GM13977 (cell line): ENCODE data around the gene SERTAD1.

Experiments
- DNase-seq: peaks from one replicate; pipeline ENCODE4 v3.0.0; 2012; ENCODE audit warnings: low spot score
- in situ Hi-C: fragments of 300-500 bp; cut with MboI; formaldehyde crosslinking; loops from one replicate; pipeline ENCODE4 v1.12.0; 2022; ENCODE audit warnings: low sequenced_read_pairs, low pct_unique_long_range_greater_than_20kb, mixed read lengths, inconsistent platforms; ENCODE audit not compliant: unreplicated experiment
- TF ChIP-seq, protein P1 (sequence below): IDR thresholded peaks from 2 replicates; pipeline ENCODE4 v1.5.1; 2012; ENCODE audit warnings: mild to moderate bottlenecking, control low read depth; ENCODE audit not compliant: insufficient read depth; ENCODE audit errors: extremely low read depth, missing control alignments

SERTAD1 gene

DNA sequence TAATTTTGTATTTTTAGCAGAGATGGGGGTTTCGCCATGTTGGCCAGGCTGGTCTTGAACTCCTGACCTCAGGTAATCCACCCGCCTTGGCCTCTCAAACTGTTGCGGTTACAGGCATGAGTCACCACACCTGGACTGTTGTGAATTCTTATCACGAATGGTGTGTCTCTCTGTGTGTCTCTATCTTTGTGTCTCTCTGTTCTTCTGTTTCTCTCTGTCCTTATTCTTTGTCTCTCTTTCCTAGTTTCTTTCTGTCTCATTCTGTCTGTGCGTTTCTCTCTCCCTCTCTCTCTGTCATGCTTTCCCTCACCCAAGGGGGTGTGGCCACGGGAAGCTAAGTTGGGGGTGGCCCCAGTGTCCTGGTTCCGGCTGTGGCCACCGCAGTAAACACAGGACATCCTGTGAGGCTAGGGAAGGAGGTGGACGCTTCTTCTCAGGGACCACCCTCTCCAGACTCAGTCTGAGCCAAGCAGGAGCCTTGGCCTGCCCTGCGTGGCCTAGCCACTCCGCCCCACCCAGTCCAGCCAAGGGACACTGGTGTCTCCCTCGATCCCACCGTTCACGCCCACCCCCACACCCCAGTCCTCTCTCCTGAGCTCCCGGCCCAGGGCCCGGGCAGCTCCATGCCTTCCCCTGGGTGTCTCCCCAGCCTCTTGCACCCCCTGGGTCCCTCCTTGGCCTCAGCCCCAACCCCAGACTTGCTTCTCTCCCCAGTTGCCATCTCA is 8.7 kb downstream of the SERTAD1 start:
- TF ChIP-seq, protein P1, sequence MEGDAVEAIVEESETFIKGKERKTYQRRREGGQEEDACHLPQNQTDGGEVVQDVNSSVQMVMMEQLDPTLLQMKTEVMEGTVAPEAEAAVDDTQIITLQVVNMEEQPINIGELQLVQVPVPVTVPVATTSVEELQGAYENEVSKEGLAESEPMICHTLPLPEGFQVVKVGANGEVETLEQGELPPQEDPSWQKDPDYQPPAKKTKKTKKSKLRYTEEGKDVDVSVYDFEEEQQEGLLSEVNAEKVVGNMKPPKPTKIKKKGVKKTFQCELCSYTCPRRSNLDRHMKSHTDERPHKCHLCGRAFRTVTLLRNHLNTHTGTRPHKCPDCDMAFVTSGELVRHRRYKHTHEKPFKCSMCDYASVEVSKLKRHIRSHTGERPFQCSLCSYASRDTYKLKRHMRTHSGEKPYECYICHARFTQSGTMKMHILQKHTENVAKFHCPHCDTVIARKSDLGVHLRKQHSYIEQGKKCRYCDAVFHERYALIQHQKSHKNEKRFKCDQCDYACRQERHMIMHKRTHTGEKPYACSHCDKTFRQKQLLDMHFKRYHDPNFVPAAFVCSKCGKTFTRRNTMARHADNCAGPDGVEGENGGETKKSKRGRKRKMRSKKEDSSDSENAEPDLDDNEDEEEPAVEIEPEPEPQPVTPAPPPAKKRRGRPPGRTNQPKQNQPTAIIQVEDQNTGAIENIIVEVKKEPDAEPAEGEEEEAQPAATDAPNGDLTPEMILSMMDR: no peak
- in situ Hi-C loops: no loop called here
- DNase-seq: peak; percentile 40

DNA sequence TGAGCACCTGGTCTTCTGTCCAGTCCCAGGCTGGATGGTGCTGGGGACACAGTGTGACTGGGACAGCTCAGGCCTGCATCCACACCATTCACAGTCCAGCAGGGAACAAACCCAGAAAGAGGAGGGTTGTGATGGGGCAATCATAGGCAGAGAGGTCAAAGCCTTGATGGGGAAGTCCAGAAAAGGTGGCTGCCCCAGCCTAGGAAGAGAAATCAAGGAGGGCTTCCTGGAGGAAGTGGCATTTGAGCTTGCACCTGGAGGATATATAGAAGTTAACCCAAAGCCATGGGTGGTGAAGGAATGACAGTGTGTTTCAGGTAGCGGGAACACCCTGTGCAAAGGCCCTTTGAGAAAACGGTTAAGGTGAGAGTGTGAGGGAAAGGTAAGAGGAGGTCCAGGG is 10.0 kb downstream of the SERTAD1 start:
- TF ChIP-seq, protein P1: no peak
- DNase-seq: no peak
- in situ Hi-C loops: no loop called here

DNA sequence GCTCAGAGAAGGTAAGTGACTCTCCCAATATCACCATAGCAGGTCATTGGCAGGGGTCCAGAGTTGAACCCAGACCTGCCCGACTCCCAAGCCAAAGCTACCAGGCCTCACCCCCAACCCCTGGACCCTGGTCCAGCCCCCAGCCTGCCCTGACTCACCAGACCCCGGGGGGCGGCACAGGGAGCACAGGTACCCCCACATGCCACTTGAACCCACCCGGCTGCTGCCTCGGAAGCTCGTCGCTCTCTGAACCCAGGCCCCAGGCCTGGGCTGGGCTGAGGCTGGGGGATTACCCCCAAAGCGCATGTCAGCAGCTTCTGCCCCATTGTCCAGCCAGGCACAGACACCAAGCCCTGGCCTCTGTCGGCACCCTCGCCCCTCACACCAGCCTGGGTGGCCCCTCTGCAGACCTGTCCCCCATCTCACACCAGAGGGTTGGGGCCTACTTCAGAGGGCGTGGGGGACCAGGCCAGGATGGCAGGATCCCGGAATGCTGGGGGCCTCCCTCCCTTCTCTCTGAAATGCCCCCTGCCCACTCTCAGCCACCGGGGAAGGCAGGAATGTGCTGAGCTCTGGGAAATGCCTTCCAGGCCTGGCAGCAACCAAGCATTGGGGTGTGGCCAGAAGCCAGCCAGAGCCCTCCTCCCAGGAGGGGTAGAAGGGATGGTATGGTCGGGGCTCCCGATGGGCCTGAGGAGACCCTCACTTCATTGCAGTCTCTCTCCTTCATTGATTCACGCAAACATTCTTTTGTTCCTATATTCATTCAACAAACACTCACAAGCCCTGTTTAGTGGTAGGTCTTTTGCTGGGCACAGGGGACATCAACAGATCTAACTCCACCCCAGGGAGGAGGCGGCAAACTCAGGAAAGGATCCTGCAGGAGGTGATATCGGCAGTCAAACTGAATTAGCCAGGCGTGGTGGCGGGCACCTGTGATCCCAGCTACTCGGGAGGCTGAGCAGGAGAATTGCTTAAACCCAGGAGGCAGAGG is 11.0 kb downstream of the SERTAD1 start:
- TF ChIP-seq, protein P1: no peak
- DNase-seq: no peak
- in situ Hi-C loops: no loop called here

DNA sequence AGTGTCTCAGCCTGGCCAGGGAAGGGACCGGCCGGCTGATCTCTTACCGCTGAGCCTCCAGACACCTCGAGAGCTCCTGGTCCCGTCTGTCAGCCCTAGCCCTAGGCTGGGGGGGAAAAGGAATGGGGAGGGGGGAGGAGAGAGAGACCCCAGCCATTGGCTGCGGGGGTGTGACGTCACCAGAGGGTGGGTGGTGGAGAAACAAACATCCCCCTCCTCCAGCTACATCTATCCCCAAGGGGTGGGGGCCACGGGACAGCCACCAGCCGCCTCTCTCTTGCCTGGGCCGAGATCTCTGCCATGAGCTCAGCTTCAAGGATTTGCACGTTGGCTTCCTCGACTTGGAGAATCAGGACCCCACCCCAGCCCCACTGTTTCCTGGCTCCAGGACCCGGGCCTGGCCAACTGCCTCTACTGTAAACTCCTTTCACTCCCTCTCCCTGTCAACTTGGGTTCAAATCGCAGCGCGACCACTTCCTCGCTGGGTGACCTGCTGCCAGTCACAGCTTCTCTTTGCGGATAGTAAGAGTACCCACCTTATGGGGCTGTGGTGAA is 12.4 kb downstream of the SERTAD1 start, which contains the start of gene PRX:
Gene PRX (minus strand): TSS at position 88 of the 555 bp plus-strand sequence. CDS start 5,446 bp downstream, outside the sequence.
- TF ChIP-seq, protein P1: no peak
- DNase-seq: no peak
- in situ Hi-C loops: no loop called here

DNA sequence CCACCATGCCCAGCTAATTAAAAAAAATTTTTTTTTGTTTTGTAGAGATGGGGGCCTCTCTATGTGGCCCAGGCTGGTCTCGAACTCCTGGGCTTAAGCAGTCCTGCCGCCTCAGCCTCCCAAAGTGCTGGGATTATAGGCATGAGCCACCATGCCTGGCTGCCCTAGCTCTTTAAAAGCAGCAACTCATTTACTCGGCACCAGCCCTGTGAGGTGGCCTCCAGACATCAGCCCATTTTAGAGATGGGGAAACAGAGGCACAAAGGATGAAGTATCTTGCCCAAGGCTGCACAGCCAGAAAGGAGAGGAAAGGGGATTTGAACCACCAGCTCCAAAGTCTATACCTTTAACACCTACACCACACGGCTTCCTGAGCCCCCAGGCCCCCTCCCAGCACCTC is 12.9 kb downstream of the SERTAD1 start:
- TF ChIP-seq, protein P1: no peak
- in situ Hi-C loops: no loop called here
- DNase-seq: no peak

DNA sequence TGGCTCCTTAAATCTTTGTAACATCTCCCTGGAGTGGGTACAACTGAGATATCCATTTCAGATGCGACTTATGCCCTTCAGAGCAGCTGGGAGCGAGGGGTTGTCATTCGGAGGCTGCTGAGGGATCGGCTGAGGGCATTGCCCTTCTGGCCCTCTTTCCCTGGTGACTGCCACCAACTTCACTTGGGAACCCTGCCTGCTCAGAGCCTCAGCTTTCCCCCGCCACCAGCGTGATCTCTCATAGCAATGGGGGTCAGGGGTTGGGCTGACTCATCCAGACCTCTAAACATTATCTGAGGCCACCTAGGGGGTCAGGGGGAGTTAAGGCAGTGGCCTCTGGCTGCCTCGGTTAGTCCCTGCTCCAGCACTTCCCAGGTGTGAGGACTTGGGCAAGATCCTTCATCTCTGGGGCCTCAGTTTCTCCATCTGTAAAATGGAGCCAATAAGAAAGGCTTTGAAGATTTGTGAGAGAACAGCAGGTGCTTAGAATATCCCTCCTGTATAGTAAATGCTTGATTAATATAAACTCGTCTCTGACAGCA is 13.8 kb downstream of the SERTAD1 start:
- no peak for DNase-seq
- TF ChIP-seq, protein P1: no peak
- in situ Hi-C loops: no loop called here
